Fibroblast of villous mesenchyme (primary cell): ENCODE results near the gene SF3A2. TPM values are rescaled to one million over a fixed set of nuclear protein-coding genes. Genes with fewer than 3 reads are reported as not detected.

Experiments
- DNase-seq: peaks from one replicate; pipeline ENCODE4 v3.0.0-alpha.2; 2010; ENCODE audit warnings: low read depth
- H3K4me3 ChIP-seq: 2 replicates; pipeline ENCODE4 v1.5.1; 2011; ENCODE audit warnings: low read depth, mild to moderate bottlenecking, low read length
- CTCF ChIP-seq: IDR thresholded peaks from 2 replicates; pipeline ENCODE4 v1.5.1; 2012; ENCODE audit warnings: low read depth, mild to moderate bottlenecking, low read length; ENCODE audit not compliant: insufficient read depth
- total RNA-seq: library from RNA; depleted of rRNA; stranded (reverse); fragments of >200 nt; gene quantifications from 2 replicates; pipeline ENCODE4 v1.2.3, GENCODE V29; 2012

The SF3A2 gene
- total RNA-seq, 1 donor, result 24.6 TPM

- H3K4me3 ChIP-seq, result no peak overlapping the region
- TF ChIP-seq CTCF, result no peak
- DNase-seq, result no peak
Measured at GRCh38 chr19:2245273-2245672, 8.6 kb downstream of the SF3A2 start.

- no peak for TF ChIP-seq CTCF
- no peak overlapping the region for H3K4me3 ChIP-seq
- no peak for DNase-seq
Measured at GRCh38 chr19:2246014-2246620, 9.5 kb downstream of the SF3A2 start.

GRCh38 chr19:2246801-2247361 is 10.3 kb downstream of the SF3A2 start:
- no peak for DNase-seq
- no peak overlapping the region for H3K4me3 ChIP-seq

GRCh38 chr19:2247433-2248101 is 10.9 kb downstream of the SF3A2 start:
- no peak overlapping the region for H3K4me3 ChIP-seq
- TF ChIP-seq CTCF, result no peak
- no peak for DNase-seq

More at GRCh38 chr19:2246801-2247361, 10.3 kb downstream of the SF3A2 start:
- TF ChIP-seq CTCF, result no peak

- DNase-seq, result no peak
- H3K4me3 ChIP-seq, result no peak overlapping the region
Measured at GRCh38 chr19:2248136-2249009, 11.7 kb downstream of the SF3A2 start.

More at GRCh38 chr19:2248136-2249009, 11.7 kb downstream of the SF3A2 start:
- no peak for TF ChIP-seq CTCF
